CD4-positive, alpha-beta T cell (primary cell): ENCODE data around the gene TOMM40L. TPM values are rescaled to one million over a fixed set of nuclear protein-coding genes. Genes with fewer than 3 reads are reported as not detected.

Experiments
- ATAC-seq: fragments of 200-7000 bp; cut with Tn5 transposase; one replicate; pipeline ENCODE4 v1.10.0; 2022; ENCODE audit warnings: mild to moderate bottlenecking; ENCODE audit not compliant: poor library complexity
- CTCF ChIA-PET: fragments of 350-600 bp; sonication (Branson Sonifier 250); formaldehyde crosslinking; loops from one replicate; lab custom pipeline; 2021; ENCODE audit warnings: antibody characterized with exemption, inconsistent platforms; lab: Charles Lee
- POLR2A ChIA-PET: fragments of 350-600 bp; sonication (Branson Sonifier 250); formaldehyde crosslinking; loops from one replicate; lab custom pipeline; 2021; ENCODE audit warnings: antibody characterized with exemption, inconsistent platforms; lab: Charles Lee
- DNase-seq, 14 experiments: peaks; one replicate each; pipeline ENCODE4 v3.0.0-alpha.2; 2013 to 2020; ENCODE audit warnings: mixed read lengths in 2 of 14
- H3K27ac ChIP-seq, 2 donors: one replicate each; pipeline versions ENCODE4 v1.5.1 to v1.7.0; 2013; ENCODE audit warnings: low read length in 2 of 2, low read depth in 1 of 2, mild to moderate bottlenecking in 1 of 2
- H3K27me3 ChIP-seq, 2 experiments: 1 replicate in 1 of 2; 2 replicates in 1 of 2; pipeline versions ENCODE4 v1.6.1 to v1.7.0; 2013; ENCODE audit warnings: low read length in 2 of 2, control low read depth in 1 of 2, mild to moderate bottlenecking in 1 of 2, moderate library complexity in 1 of 2; ENCODE audit not compliant: insufficient read depth in 2 of 2, control insufficient read depth in 1 of 2
- H3K36me3 ChIP-seq: one replicate; pipeline ENCODE4 v1.6.1; 2013; ENCODE audit warnings: low read length, control low read depth; ENCODE audit not compliant: insufficient read depth
- H3K4me1 ChIP-seq: one replicate; pipeline ENCODE4 v1.6.1; 2013; ENCODE audit warnings: low read length, control low read depth; ENCODE audit not compliant: insufficient read depth
- H3K4me3 ChIP-seq: one replicate; pipeline ENCODE4 v1.5.1; 2013; ENCODE audit warnings: mild to moderate bottlenecking, low read length, moderate library complexity
- H3K9me3 ChIP-seq, 2 experiments: 1 replicate in 1 of 2; 2 replicates in 1 of 2; pipeline versions ENCODE4 v1.6.1 to v1.7.0; 2013; ENCODE audit warnings: low read length in 2 of 2, mild to moderate bottlenecking in 2 of 2, control low read depth in 1 of 2, moderate library complexity in 1 of 2; ENCODE audit not compliant: control insufficient read depth in 1 of 2, insufficient read depth in 1 of 2
- H3K27ac Mint-ChIP-seq: one replicate; pipeline ENCODE4 v1.8.0; 2020; ENCODE audit warnings: mixed read lengths
- H3K27me3 Mint-ChIP-seq: one replicate; pipeline ENCODE4 v1.8.0; 2021; ENCODE audit warnings: mixed read lengths
- H3K36me3 Mint-ChIP-seq: one replicate; pipeline ENCODE4 v1.8.0; 2021; ENCODE audit warnings: low read depth, mixed read lengths
- H3K4me1 Mint-ChIP-seq: one replicate; pipeline ENCODE4 v1.8.0; 2021; ENCODE audit warnings: low read depth, mixed read lengths
- H3K4me3 Mint-ChIP-seq: one replicate; pipeline ENCODE4 v1.8.0; 2020; ENCODE audit warnings: mild to moderate bottlenecking, mixed read lengths
- H3K9me3 Mint-ChIP-seq: one replicate; pipeline ENCODE4 v1.8.0; 2020; ENCODE audit warnings: mixed read lengths
- CTCF ChIP-seq: fragments of 200-600 bp; IDR thresholded peaks from one replicate; pipeline ENCODE4 v1.8.0; 2022; ENCODE audit warnings: antibody characterized with exemption, mild to moderate bottlenecking
- intact Hi-C, 2 experiments: fragments of 100-400 bp; cut with DNase I in 1 of 2; cut with micrococcal nuclease in 1 of 2; formaldehyde crosslinking; loops; one replicate each; pipeline versions ENCODE4 v1.15.1 to v1.9.0; 2023 to 2025; cut with DNase I, micrococcal nuclease
- total RNA-seq, 174 experiments: library from RNA in 2 of 174; stranded (reverse) in 2 of 174; gene quantifications; one replicate each; pipeline ENCODE4 v1.2.3 and lab custom pipeline; 2021 to 2026

The TOMM40L gene
- total RNA-seq, 2 experiments from 2014 or later, result 3.2 to 4.1 TPM

- Histone ChIP-seq H3K27ac (no peak overlapping the region), H3K27me3 (no peaks in the 10 kb centered on the region), H3K4me1 (peaks cover 43% of the 10 kb centered on the region), H3K9me3 (no peaks in the 10 kb centered on the region), H3K4me3 (no peak overlapping the region), H3K36me3 (peaks cover 6% of the 10 kb centered on the region)
- Mint-ChIP-seq H3K27ac (peak overlapping the region; percentile 91), H3K36me3 (peaks cover 9% of the 10 kb centered on the region), H3K9me3 (no peaks in the 10 kb centered on the region), H3K4me3 (no peak overlapping the region), H3K4me1 (peaks cover 55% of the 10 kb centered on the region), H3K27me3 (no peaks in the 10 kb centered on the region)
- DNase-seq, result no peak
- intact Hi-C loops, result no loop called here
- CTCF ChIA-PET, result interaction anchor here (1.5 kb wide), 1 partner anchor 8 kb away, joined by 3 read pairs; no protein-coding TSS in a partner anchor
- no peak for TF ChIP-seq CTCF
- no peak for ATAC-seq
- POLR2A ChIA-PET, result interaction anchor here (2.6 kb wide), 1 partner anchor 17 kb away, joined by 22 read pairs; the partner anchor contains the start of gene NDUFS2
Measured at GRCh38 chr1:161219078-161219892, 6.6 kb upstream of the TOMM40L start.

- Mint-ChIP-seq H3K36me3 (peaks cover 4% of the 10 kb centered on the region), H3K27me3 (no peaks in the 10 kb centered on the region), H3K4me3 (no peak overlapping the region), H3K9me3 (no peaks in the 10 kb centered on the region), H3K4me1 (peaks cover 54% of the 10 kb centered on the region), H3K27ac (peak overlapping the region; percentile 91)
- no peaks in the 10 kb centered on the region for H3K27me3 ChIP-seq
- ChIA-PET POLR2A (interaction anchor here (2.6 kb wide), 1 partner anchor 17 kb away, joined by 22 read pairs; the partner anchor contains the start of gene NDUFS2), CTCF (interaction anchor here (1.0 kb wide), 1 partner anchor 10 kb away, joined by 3 read pairs; no protein-coding TSS in a partner anchor)
- H3K27ac ChIP-seq, result no peak overlapping the region
- no peaks in the 10 kb centered on the region for H3K36me3 ChIP-seq
- no peak for TF ChIP-seq CTCF
- intact Hi-C loops, result loop anchor here (5.0 to 10.0 kb wide), 2 partner anchors 43 to 525 kb away; partner anchors contain the start of genes DUSP12 (in 2 of the 2) and B4GALT3 (in 1 of the 2)
- H3K4me1 ChIP-seq, result peaks cover 41% of the 10 kb centered on the region
- H3K4me3 ChIP-seq, result no peak overlapping the region
- DNase-seq, result no peak
- H3K9me3 ChIP-seq, result no peaks in the 10 kb centered on the region
- ATAC-seq, result no peak
Measured at GRCh38 chr1:161220002-161220401, 5.9 kb upstream of the TOMM40L start.

GRCh38 chr1:161222175-161223019, 3.5 kb upstream of the TOMM40L start:
- Histone ChIP-seq H3K9me3 (no peaks in the 10 kb centered on the region), H3K27me3 (no peaks in the 10 kb centered on the region), H3K27ac (no peak overlapping the region), H3K4me1 (peaks cover 50% of the 10 kb centered on the region), H3K36me3 (no peaks in the 10 kb centered on the region), H3K4me3 (no peak overlapping the region)
- Mint-ChIP-seq H3K27ac (no peak overlapping the region), H3K27me3 (no peaks in the 10 kb centered on the region), H3K4me1 (peaks cover 57% of the 10 kb centered on the region), H3K36me3 (peaks cover 4% of the 10 kb centered on the region), H3K9me3 (no peaks in the 10 kb centered on the region), H3K4me3 (no peak overlapping the region)
- no peak for TF ChIP-seq CTCF
- intact Hi-C loops, result loop anchor here (5.0 to 10.0 kb wide), 2 partner anchors 45 to 522 kb away; partner anchors contain the start of genes DUSP12 (in 2 of the 2) and B4GALT3 (in 1 of the 2)
- DNase-seq (no peak), ATAC-seq (no peak)
- POLR2A ChIA-PET, result no interaction called here
- CTCF ChIA-PET, result interaction anchor here (0.8 to 1.6 kb wide), 2 partner anchors 12 to 56 kb away, joined by 4 read pairs; partner anchors contain the start of gene PPOX
